Panc1 (cell line): ENCODE results near the gene MRPL41. TPM values are rescaled to one million over a fixed set of nuclear protein-coding genes. Genes with fewer than 3 reads are reported as not detected.

Source experiments
- ATAC-seq: fragments of 200-7000 bp; cut with Tn5 transposase; 2 replicates; pipeline ENCODE4 v1.9.1; 2020; ENCODE audit warnings: mild to moderate bottlenecking, moderate library complexity
- BruUV-seq: library from RNA; stranded (reverse); fragments of 400-500 nt; replicated peaks from 2 replicates; lab custom pipeline; 2021; lab: Mats Ljungman, UMichigan
- CTCF ChIA-PET: fragments of 300-600 bp; sonication (Branson Sonifier 250); formaldehyde crosslinking; loops from one replicate; lab custom pipeline; 2022; ENCODE audit warnings: antibody characterized with exemption; lab: Charles Lee
- POLR2A ChIA-PET: fragments of 300-600 bp; sonication (Branson Sonifier 250); formaldehyde crosslinking; loops from one replicate; lab custom pipeline; 2022; ENCODE audit warnings: antibody characterized with exemption; lab: Charles Lee
- DNase-seq: peaks from one replicate; pipeline ENCODE4 v3.0.0-alpha.2; 2010; ENCODE audit warnings: low read depth, low spot score
- H3K27ac ChIP-seq: 2 replicates; pipeline ENCODE4 v1.5.1; 2011; ENCODE audit warnings: mild to moderate bottlenecking, low read length, inconsistent platforms
- H3K27me3 ChIP-seq: fragments of 200-500 bp; sonication (Bioruptor generic); 2 replicates; pipeline ENCODE4 v1.6.0; 2014; ENCODE audit warnings: low read length, inconsistent platforms; ENCODE audit not compliant: control insufficient read depth, insufficient read depth
- H3K36me3 ChIP-seq: fragments of 200-500 bp; sonication (Bioruptor generic); 2 replicates; pipeline ENCODE4 v1.5.1; 2014; ENCODE audit warnings: inconsistent platforms, mild to moderate bottlenecking, low read length, moderate library complexity; ENCODE audit not compliant: control insufficient read depth, insufficient read depth
- H3K4me1 ChIP-seq: 2 replicates; pipeline ENCODE4 v1.5.1; 2011; ENCODE audit warnings: inconsistent platforms, mild to moderate bottlenecking, low read length, moderate library complexity; ENCODE audit not compliant: control insufficient read depth, insufficient read depth
- H3K4me3 ChIP-seq, 2 experiments: 2 replicates each; pipeline ENCODE4 v1.5.1; 2011 to 2012; ENCODE audit warnings: low read depth in 2 of 2, low read length in 2 of 2, mild to moderate bottlenecking in 2 of 2, inconsistent platforms in 1 of 2, moderate library complexity in 1 of 2
- H3K9me3 ChIP-seq: fragments of 200-500 bp; sonication (Bioruptor generic); 2 replicates; pipeline ENCODE4 v1.5.1; 2014; ENCODE audit warnings: low read depth, mild to moderate bottlenecking, inconsistent platforms, low read length, moderate library complexity; ENCODE audit not compliant: control insufficient read depth, insufficient read depth
- POLR2AphosphoS5 ChIP-seq: IDR thresholded peaks from 2 replicates; pipeline ENCODE4 v1.6.1; 2012; ENCODE audit warnings: mild to moderate bottlenecking, low read depth, low read length, moderate library complexity
- SIN3A ChIP-seq: IDR thresholded peaks from 2 replicates; pipeline ENCODE4 v1.6.1; 2012; ENCODE audit warnings: low read depth, mild to moderate bottlenecking, low read length, moderate library complexity, borderline replicate concordance; ENCODE audit not compliant: insufficient read depth
- TCF7L2 ChIP-seq: IDR thresholded peaks from 2 replicates; pipeline ENCODE4 v1.6.1; 2011; ENCODE audit warnings: mild to moderate bottlenecking, low read depth, low read length, inconsistent platforms
- in situ Hi-C: cut with HindIII; loops from 2 replicates; pipeline ENCODE4 v1.10.0; 2016; ENCODE audit warnings: low sequenced_read_pairs, low pct_unique_long_range_greater_than_20kb
- intact Hi-C: fragments of 100-400 bp; cut with micrococcal nuclease; formaldehyde crosslinking; loops from one replicate; pipeline ENCODE4 v1.10.0; 2022; ENCODE audit not compliant: unreplicated experiment
- total RNA-seq: library from RNA; stranded (reverse); gene quantifications from one replicate; pipeline ENCODE4 v1.2.1, GENCODE V29; 2021; ENCODE audit not compliant: unreplicated experiment
- TF ChIP-seq, protein P1 (sequence below), 2 experiments: IDR thresholded peaks; 2 replicates each; pipeline ENCODE4 v1.6.1; 2011 to 2012; ENCODE audit warnings: low read depth in 2 of 2, control low read depth in 1 of 2, low read length in 1 of 2, mild to moderate bottlenecking in 1 of 2, moderate library complexity in 1 of 2; ENCODE audit not compliant: insufficient read depth in 1 of 2
- TF ChIP-seq, protein P2 (sequence below): fragments of 450-650 bp; IDR thresholded peaks from 2 replicates; pipeline ENCODE4 v1.5.1; 2017; ENCODE audit warnings: mild to moderate bottlenecking

The MRPL41 gene
- total RNA-seq, 1 experiment from 2014 or later: 86.4 TPM

DNA sequence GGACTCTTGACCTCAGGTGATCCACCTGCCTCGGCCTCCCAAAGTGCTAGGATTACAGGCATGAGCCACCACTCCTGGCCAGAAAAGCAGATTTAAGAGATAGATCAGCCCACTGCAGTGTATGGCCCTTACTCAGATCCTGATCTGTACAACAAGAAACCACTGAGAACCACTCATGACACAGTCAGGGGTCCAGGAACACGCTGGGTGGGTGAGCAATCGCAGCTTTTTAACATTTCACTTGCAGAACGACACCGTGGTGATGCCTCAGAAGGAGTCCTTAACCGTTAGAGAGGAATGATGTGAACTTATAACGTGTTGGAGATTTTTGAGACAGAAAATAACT lies 47.3 kb upstream of the MRPL41 start:
- H3K27ac ChIP-seq: no peak overlapping the region

DNA sequence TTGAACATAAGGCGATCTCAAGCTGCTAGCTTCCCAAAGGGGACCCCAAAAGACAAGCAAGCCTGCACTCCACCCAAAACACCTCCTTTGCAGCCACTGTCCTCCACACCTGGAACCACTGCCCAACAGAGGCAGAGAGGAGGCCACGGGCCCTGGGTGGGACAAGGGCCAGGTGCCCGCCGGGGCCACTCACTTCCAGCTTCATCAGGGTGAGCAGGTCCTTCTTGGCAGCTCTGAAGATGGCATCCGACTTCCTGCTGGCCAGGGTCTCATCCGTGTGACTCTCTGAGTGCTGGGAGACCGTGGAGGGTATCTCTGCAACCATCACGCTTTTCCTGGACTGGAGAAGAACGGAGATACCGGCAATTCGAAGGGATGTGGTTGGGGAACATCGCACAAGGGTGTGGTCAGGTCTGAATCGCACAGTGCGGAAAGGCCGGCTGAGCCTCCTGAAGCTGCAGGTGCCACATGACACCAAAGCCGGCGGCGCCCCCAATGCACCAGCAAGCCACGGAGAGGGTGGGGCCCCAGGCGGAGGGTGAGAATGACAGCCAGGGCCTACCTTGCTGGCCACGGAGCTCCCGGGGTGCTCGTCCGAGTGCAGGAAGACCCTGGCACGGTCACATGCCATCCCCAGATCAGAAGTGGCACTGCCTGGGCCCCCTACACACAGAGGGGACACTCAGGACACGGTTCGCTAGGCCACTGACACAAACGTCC lies 46.1 kb upstream of the MRPL41 start:
- Histone ChIP-seq H3K36me3 (no peaks in the 10 kb centered on the region), H3K27ac (no peak overlapping the region), H3K4me3 (no peak overlapping the region), H3K4me1 (no peaks in the 10 kb centered on the region; the same call in 1 of the 2 replicates), H3K27me3 (no peaks in the 10 kb centered on the region), H3K9me3 (no peaks in the 10 kb centered on the region)
- ChIA-PET CTCF (no interaction called here), POLR2A (interaction anchor here (0.6 to 0.7 kb wide), 2 partner anchors 37 to 778 kb away, joined by 3 to 6 read pairs; no protein-coding TSS in a partner anchor)
- ATAC-seq (no peak), DNase-seq (no peak)
- intact Hi-C loops (no loop called here), in situ Hi-C loops (no loop called here)
- TF ChIP-seq POLR2AphosphoS5: no peak
- TF ChIP-seq, protein P1, sequence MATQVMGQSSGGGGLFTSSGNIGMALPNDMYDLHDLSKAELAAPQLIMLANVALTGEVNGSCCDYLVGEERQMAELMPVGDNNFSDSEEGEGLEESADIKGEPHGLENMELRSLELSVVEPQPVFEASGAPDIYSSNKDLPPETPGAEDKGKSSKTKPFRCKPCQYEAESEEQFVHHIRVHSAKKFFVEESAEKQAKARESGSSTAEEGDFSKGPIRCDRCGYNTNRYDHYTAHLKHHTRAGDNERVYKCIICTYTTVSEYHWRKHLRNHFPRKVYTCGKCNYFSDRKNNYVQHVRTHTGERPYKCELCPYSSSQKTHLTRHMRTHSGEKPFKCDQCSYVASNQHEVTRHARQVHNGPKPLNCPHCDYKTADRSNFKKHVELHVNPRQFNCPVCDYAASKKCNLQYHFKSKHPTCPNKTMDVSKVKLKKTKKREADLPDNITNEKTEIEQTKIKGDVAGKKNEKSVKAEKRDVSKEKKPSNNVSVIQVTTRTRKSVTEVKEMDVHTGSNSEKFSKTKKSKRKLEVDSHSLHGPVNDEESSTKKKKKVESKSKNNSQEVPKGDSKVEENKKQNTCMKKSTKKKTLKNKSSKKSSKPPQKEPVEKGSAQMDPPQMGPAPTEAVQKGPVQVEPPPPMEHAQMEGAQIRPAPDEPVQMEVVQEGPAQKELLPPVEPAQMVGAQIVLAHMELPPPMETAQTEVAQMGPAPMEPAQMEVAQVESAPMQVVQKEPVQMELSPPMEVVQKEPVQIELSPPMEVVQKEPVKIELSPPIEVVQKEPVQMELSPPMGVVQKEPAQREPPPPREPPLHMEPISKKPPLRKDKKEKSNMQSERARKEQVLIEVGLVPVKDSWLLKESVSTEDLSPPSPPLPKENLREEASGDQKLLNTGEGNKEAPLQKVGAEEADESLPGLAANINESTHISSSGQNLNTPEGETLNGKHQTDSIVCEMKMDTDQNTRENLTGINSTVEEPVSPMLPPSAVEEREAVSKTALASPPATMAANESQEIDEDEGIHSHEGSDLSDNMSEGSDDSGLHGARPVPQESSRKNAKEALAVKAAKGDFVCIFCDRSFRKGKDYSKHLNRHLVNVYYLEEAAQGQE (IDR thresholded peaks at IDR 0.05; ENCODE audit: insufficient read depth in 1 of 2, low read depth in 2 of 2, low read length in 1 of 2): no peak
- TF ChIP-seq, protein P2, sequence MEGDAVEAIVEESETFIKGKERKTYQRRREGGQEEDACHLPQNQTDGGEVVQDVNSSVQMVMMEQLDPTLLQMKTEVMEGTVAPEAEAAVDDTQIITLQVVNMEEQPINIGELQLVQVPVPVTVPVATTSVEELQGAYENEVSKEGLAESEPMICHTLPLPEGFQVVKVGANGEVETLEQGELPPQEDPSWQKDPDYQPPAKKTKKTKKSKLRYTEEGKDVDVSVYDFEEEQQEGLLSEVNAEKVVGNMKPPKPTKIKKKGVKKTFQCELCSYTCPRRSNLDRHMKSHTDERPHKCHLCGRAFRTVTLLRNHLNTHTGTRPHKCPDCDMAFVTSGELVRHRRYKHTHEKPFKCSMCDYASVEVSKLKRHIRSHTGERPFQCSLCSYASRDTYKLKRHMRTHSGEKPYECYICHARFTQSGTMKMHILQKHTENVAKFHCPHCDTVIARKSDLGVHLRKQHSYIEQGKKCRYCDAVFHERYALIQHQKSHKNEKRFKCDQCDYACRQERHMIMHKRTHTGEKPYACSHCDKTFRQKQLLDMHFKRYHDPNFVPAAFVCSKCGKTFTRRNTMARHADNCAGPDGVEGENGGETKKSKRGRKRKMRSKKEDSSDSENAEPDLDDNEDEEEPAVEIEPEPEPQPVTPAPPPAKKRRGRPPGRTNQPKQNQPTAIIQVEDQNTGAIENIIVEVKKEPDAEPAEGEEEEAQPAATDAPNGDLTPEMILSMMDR: no peak
- no TSS peak for BruUV-seq

More for the DNA sequence above, 47.3 kb upstream of the MRPL41 start:
- TF ChIP-seq TCF7L2: no peak
- no peak for TF ChIP-seq POLR2AphosphoS5
- TF ChIP-seq SIN3A: no peak
- TF ChIP-seq, protein P1 (IDR thresholded peaks at IDR 0.05; ENCODE audit: insufficient read depth in 1 of 2, low read depth in 2 of 2, low read length in 1 of 2): no peak
- TF ChIP-seq, protein P2: no peak
- DNase-seq (no peak), ATAC-seq (no peak)
- Histone ChIP-seq H3K9me3 (no peaks in the 10 kb centered on the region), H3K36me3 (no peaks in the 10 kb centered on the region), H3K4me3 (no peak overlapping the region), H3K4me1 (no peaks in the 10 kb centered on the region; the same call in 1 of the 2 replicates), H3K27me3 (no peaks in the 10 kb centered on the region)
- POLR2A ChIA-PET: no interaction called here
- intact Hi-C loops (no loop called here), in situ Hi-C loops (no loop called here)
- CTCF ChIA-PET: no interaction called here
- BruUV-seq: no TSS peak
